Esophagus muscularis mucosa (tissue), 3 donors: ENCODE data around the gene RASL11B.

Source experiments
- POLR2A ChIP-seq: fragments of 450-650 bp; IDR thresholded peaks from one replicate; pipeline ENCODE4 v1.6.1; 2017; ENCODE audit warnings: antibody characterized with exemption, moderate library complexity, mild to moderate bottlenecking, low read depth
- TF ChIP-seq, protein P1 (sequence below), 3 experiments: fragments of 200-600 bp in 2 of 3; fragments of 450-650 bp in 1 of 3; sonication (generic) in 2 of 3; IDR thresholded peaks; one replicate each; pipeline ENCODE4 v1.5.1; 2017 to 2019; ENCODE audit warnings: antibody characterized with exemption in 3 of 3, mild to moderate bottlenecking in 2 of 3, moderate library complexity in 1 of 3

DNA sequence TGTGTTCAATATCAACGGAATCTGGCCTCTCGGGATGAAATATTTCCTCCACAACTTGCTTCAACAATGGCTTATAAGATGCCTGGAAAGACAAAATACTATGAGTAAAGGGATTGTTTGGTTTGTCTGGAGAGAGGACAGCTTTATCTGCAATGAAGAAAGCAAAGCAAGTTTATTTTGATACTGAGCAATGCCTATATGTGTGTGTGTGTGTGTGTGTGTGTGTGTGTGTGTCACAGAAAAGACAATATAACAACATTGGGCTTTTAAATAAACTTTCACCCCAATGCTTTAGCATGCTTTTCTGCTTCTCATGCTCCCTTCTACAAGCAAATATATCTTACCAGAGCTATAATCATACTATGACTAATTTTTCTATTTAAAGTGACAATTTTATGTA lies 45.4 kb downstream of the RASL11B start:
- TF ChIP-seq POLR2A: no peak
- TF ChIP-seq, protein P1, sequence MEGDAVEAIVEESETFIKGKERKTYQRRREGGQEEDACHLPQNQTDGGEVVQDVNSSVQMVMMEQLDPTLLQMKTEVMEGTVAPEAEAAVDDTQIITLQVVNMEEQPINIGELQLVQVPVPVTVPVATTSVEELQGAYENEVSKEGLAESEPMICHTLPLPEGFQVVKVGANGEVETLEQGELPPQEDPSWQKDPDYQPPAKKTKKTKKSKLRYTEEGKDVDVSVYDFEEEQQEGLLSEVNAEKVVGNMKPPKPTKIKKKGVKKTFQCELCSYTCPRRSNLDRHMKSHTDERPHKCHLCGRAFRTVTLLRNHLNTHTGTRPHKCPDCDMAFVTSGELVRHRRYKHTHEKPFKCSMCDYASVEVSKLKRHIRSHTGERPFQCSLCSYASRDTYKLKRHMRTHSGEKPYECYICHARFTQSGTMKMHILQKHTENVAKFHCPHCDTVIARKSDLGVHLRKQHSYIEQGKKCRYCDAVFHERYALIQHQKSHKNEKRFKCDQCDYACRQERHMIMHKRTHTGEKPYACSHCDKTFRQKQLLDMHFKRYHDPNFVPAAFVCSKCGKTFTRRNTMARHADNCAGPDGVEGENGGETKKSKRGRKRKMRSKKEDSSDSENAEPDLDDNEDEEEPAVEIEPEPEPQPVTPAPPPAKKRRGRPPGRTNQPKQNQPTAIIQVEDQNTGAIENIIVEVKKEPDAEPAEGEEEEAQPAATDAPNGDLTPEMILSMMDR (IDR thresholded peaks at IDR 0.05): no peak
